Measurements from ENCODE around the gene KCNC2. TPM values are rescaled to one million over a fixed set of nuclear protein-coding genes. Genes with fewer than 3 reads are reported as not detected.

Gene KCNC2
- total RNA-seq, 3 donors from 2014 or later: 0.29 to 1.3 TPM; not detected in 1

- Histone ChIP-seq H3K36me3 (no peaks in the 10 kb centered on the region), H3K27ac (no peak overlapping the region), H3K4me3 (no peak overlapping the region), H3K27me3 (no peaks in the 10 kb centered on the region), H3K4me1 (no peaks in the 10 kb centered on the region), H3K9me3 (no peaks in the 10 kb centered on the region)
- no peak for DNase-seq (ENCODE audit: low spot score in 2 of 2)
- TF ChIP-seq POLR2AphosphoS5 (IDR thresholded peaks at IDR 0.05) (no peak), POLR2A (IDR thresholded peaks at IDR 0.05) (no peak), CTCF (IDR thresholded peaks at IDR 0.05) (no peak)
- intact Hi-C loops (cut with DNase I; ENCODE audit: low total_unique reads): no loop called here
These were observed 168.2 kb downstream of the KCNC2 start for GRCh38 chr12:75041472-75041871.

DNA sequence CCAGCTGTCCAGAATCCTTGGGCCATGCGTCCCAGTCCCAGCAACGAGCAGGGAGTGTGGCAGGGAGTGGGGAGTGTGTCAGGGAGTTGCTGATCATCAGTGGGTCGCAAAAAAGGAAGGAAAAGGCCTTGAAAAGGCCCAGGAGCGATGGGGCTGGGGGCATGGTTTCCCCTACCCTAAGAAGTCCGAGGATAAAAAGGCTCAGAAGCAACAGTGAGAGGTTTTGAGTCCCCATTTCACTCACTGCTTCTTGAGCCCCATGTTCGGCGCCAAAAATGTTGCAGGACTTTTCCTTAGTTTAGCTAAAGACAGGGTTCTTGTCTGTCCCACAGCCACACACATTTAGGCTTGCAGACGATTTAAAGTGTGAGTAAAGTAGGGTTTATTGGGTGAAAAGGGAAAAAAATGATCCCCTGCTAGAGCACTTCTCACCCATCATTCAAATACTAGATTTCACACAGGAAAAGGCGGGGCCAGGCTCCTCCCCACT is 189.5 kb downstream of the KCNC2 start:
- Histone ChIP-seq H3K9me3 (peaks cover 28 to 65% of the 10 kb centered on the region in 2 donors), H3K4me1 (no peaks in the 10 kb centered on the region), H3K27me3 (no peaks in the 10 kb centered on the region), H3K4me3 (no peak overlapping the region), H3K36me3 (no peaks in the 10 kb centered on the region), H3K27ac (no peak overlapping the region)
- intact Hi-C loops (cut with DNase I; ENCODE audit: low total_unique reads): no loop called here
- no peak for DNase-seq (ENCODE audit: low spot score in 2 of 2)
- TF ChIP-seq CTCF (IDR thresholded peaks at IDR 0.05) (no peak), POLR2AphosphoS5 (IDR thresholded peaks at IDR 0.05) (no peak), POLR2A (IDR thresholded peaks at IDR 0.05) (no peak)

DNA sequence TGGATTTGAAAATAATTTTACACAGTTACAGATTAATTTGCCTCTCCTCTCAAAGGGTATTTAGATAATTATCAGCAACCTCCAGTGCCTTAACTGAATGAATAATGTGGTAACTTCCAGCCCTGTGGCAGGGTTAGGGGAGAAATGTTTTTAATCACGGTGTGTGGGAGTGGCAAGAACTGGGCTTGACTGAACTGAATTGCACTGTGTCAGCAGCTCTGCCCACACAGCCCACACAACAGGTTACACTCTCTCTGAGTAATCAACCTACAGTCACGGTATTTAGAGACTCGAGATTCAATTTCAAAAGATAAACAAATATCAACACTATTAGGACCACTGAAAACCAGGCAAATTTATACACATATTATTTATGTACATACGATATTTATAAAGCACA is 198.5 kb downstream of the KCNC2 start:
- intact Hi-C loops (cut with DNase I; ENCODE audit: low total_unique reads): no loop called here
- TF ChIP-seq CTCF (IDR thresholded peaks at IDR 0.05) (no peak), POLR2A (IDR thresholded peaks at IDR 0.05) (no peak), POLR2AphosphoS5 (IDR thresholded peaks at IDR 0.05) (no peak)

DNA sequence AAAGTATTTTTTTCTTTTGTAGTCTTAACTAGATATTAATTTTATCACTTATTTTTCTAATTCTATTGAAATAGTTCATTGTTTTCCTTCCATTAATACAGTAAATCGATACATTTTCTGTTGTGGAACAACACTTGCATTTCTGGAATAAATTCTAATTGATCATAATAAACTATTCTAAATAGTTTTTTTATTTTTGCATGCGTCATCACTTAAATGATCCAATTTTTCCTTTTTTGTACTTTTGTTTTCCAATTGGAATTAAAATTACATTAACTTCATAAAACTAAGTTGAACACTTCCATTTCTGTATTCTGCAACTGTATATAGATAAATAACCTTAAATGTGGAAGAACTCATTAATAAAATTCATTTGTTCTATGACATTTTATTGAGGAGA is 202.5 kb downstream of the KCNC2 start:
- intact Hi-C loops (cut with DNase I; ENCODE audit: low total_unique reads): no loop called here
- H3K27me3 ChIP-seq: no peaks in the 10 kb centered on the region
- TF ChIP-seq POLR2A (IDR thresholded peaks at IDR 0.05) (no peak), POLR2AphosphoS5 (IDR thresholded peaks at IDR 0.05) (no peak), CTCF (IDR thresholded peaks at IDR 0.05) (no peak)
- no peak overlapping the region for H3K4me3 ChIP-seq
- H3K4me1 ChIP-seq: no peaks in the 10 kb centered on the region
- H3K36me3 ChIP-seq: peaks cover 5% of the 10 kb centered on the region
- DNase-seq (ENCODE audit: low spot score in 2 of 2): no peak
- H3K9me3 ChIP-seq: no peaks in the 10 kb centered on the region
- no peak overlapping the region for H3K27ac ChIP-seq

More for the DNA sequence above, 198.5 kb downstream of the KCNC2 start:
- no peak for DNase-seq (ENCODE audit: low spot score in 2 of 2)
- Histone ChIP-seq H3K27me3 (no peaks in the 10 kb centered on the region), H3K9me3 (peaks cover 0 to under 1% of the 10 kb centered on the region in 2 donors), H3K27ac (no peak overlapping the region), H3K36me3 (peaks cover 5% of the 10 kb centered on the region), H3K4me3 (no peak overlapping the region), H3K4me1 (no peaks in the 10 kb centered on the region)

- intact Hi-C loops (cut with DNase I; ENCODE audit: low total_unique reads): no loop called here
These were observed 209.5 kb downstream of the KCNC2 start for GRCh38 chr12:75000120-75000519.

More at GRCh38 chr12:75000120-75000519, 209.5 kb downstream of the KCNC2 start:
- H3K9me3 ChIP-seq: no peaks in the 10 kb centered on the region
- H3K27me3 ChIP-seq: no peaks in the 10 kb centered on the region
- no peak for DNase-seq (ENCODE audit: low spot score in 2 of 2)
- no peaks in the 10 kb centered on the region for H3K36me3 ChIP-seq
- TF ChIP-seq POLR2A (IDR thresholded peaks at IDR 0.05): no peak
- TF ChIP-seq POLR2AphosphoS5 (IDR thresholded peaks at IDR 0.05): no peak
- TF ChIP-seq CTCF (IDR thresholded peaks at IDR 0.05): no peak
- H3K4me3 ChIP-seq: no peak overlapping the region
- no peaks in the 10 kb centered on the region for H3K4me1 ChIP-seq
- no peak overlapping the region for H3K27ac ChIP-seq
